ENCODE measurements around the gene DNAH5. TPM values are rescaled to one million over a fixed set of nuclear protein-coding genes. Genes with fewer than 3 reads are reported as not detected.

Gene DNAH5
- total RNA-seq, 1 donor from 2014 or later = 1.2 TPM

DNA sequence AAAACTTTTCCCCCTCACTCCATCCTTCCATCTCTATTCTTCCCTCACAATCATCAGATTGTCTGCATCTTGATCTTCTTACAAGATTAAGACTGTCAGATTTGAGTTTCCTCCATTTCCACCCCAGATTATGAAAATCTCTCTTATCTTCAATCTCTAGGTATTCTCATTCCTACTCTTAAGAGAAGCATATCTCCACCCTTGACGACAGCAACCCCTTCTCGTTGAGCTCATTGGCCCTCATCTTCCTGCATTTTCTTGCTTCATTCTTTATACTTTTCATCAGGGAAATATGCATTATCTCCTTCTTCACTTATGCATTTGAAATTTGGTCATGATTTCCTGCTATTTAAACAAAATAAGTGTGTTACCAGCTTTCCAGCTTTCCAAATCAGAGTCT is 301.3 kb downstream of the DNAH5 start:
- no peak for DNase-seq (ENCODE audit: extremely low spot score, unreplicated experiment)
- H3K4me3 Mint-ChIP-seq = no peak overlapping the region
- H3K36me3 Mint-ChIP-seq = no peaks in the 10 kb centered on the region
- no peaks in the 10 kb centered on the region for H3K27me3 Mint-ChIP-seq
- H3K9me3 Mint-ChIP-seq = no peaks in the 10 kb centered on the region
- H3K4me1 Mint-ChIP-seq (ENCODE audit: unreplicated experiment) = no peaks in the 10 kb centered on the region
- TF ChIP-seq CTCF (conservative IDR thresholded peaks at IDR 0.05) = no peak
- H3K27ac Mint-ChIP-seq = no peak overlapping the region

Other genes with a start within 250 kb of the DNAH5 start
- gene TRIO, start 198.7 kb upstream of the DNAH5 start, total RNA-seq (ENCODE audit: low replicate concordance) = 61.9 and 145 TPM in 2 replicates